ENCODE results near the gene KLHDC9.

KLHDC9 gene

DNA sequence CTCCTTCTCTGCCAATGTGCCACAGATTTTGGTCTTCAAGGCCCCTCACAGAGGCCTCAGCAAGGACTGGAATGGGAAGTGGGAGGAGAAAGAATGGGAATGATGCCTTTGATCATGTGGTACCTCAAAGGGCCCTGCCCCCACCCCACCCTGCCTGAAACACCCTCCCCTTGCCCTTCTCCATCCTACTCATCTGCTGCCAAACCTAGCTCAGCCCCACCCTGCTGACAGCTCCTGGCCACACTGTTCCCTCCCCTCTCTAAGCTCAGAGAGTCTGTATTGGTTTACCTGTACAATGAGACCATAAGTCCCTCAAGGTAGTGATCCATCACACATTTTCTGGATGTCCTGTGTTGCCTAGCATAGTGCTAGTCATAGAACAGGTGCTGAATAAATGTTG is 21.8 kb upstream of the KLHDC9 start:
- in situ Hi-C loops (cut with HindIII; ENCODE audit: low sequenced_read_pairs), result no loop called here
- TF ChIP-seq, protein P1, sequence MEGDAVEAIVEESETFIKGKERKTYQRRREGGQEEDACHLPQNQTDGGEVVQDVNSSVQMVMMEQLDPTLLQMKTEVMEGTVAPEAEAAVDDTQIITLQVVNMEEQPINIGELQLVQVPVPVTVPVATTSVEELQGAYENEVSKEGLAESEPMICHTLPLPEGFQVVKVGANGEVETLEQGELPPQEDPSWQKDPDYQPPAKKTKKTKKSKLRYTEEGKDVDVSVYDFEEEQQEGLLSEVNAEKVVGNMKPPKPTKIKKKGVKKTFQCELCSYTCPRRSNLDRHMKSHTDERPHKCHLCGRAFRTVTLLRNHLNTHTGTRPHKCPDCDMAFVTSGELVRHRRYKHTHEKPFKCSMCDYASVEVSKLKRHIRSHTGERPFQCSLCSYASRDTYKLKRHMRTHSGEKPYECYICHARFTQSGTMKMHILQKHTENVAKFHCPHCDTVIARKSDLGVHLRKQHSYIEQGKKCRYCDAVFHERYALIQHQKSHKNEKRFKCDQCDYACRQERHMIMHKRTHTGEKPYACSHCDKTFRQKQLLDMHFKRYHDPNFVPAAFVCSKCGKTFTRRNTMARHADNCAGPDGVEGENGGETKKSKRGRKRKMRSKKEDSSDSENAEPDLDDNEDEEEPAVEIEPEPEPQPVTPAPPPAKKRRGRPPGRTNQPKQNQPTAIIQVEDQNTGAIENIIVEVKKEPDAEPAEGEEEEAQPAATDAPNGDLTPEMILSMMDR (IDR thresholded peaks at IDR 0.05; ENCODE audit: low read depth, low read length), result no peak
- no peak overlapping the region for H3K4me3 ChIP-seq (ENCODE audit: low read depth, low read length)
- DNase-seq (ENCODE audit: low read depth, low spot score), result no peak

DNA sequence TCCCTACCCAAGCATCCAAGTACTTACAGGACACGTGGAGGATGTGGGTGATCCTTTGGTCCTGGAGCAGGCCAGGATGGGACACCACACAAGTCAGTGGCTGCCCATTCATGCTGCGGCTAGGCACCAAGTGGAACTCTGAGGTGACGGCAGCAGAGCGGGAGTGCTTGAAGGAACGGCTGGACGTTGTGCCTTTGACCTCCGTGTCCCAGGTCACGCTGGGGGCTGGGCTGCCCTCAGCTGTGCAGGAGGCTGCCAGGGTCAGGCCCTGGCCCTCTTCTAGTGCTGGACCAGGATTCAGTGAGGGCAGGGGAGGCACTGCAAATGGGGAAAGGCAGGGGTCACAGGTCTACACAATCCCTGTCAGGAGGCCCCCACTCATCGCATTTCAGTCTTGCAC is 20.7 kb upstream of the KLHDC9 start:
- no peak overlapping the region for H3K4me3 ChIP-seq (ENCODE audit: low read depth, low read length)
- TF ChIP-seq, protein P1 (IDR thresholded peaks at IDR 0.05; ENCODE audit: low read depth, low read length), result no peak
- DNase-seq (ENCODE audit: low read depth, low spot score), result no peak
- in situ Hi-C loops (cut with HindIII; ENCODE audit: low sequenced_read_pairs), result no loop called here

DNA sequence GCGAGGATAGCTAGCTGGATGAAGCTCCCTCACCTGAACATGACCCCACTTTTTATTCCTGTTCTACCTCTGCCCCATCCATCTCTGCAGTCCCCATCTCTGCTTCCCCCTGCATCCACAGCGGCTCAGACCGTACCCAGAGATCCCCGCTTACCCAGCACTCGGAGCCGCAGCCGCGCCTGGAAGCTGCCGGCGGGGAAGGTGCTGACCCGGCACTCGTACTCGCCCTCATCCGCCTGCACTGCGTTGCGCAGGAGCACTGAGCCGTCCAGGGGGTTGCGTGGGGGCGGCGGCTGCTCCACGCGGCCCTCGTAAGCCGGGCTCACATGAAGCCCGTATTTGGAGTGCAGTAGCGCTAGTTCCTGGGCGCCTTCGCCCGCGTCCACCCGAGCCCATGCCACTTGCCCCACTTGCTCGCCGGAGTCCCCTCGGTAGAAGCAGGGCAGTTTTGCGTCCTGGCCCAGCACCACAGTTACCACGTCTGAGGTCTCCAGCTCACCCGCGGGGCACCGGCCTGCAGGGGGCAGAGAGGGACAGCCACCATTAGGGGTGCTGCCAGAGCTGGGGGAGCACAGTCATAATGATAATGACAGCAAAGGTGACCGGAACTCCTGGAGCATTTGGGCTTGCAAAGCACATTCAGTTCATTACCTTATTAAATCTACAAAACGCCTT is 18.6 kb upstream of the KLHDC9 start:
- H3K4me3 ChIP-seq (ENCODE audit: low read depth, low read length), result no peak overlapping the region
- in situ Hi-C loops (cut with HindIII; ENCODE audit: low sequenced_read_pairs), result no loop called here
- TF ChIP-seq, protein P1 (IDR thresholded peaks at IDR 0.05; ENCODE audit: low read depth, low read length), result no peak
- DNase-seq (ENCODE audit: low read depth, low spot score), result no peak

DNA sequence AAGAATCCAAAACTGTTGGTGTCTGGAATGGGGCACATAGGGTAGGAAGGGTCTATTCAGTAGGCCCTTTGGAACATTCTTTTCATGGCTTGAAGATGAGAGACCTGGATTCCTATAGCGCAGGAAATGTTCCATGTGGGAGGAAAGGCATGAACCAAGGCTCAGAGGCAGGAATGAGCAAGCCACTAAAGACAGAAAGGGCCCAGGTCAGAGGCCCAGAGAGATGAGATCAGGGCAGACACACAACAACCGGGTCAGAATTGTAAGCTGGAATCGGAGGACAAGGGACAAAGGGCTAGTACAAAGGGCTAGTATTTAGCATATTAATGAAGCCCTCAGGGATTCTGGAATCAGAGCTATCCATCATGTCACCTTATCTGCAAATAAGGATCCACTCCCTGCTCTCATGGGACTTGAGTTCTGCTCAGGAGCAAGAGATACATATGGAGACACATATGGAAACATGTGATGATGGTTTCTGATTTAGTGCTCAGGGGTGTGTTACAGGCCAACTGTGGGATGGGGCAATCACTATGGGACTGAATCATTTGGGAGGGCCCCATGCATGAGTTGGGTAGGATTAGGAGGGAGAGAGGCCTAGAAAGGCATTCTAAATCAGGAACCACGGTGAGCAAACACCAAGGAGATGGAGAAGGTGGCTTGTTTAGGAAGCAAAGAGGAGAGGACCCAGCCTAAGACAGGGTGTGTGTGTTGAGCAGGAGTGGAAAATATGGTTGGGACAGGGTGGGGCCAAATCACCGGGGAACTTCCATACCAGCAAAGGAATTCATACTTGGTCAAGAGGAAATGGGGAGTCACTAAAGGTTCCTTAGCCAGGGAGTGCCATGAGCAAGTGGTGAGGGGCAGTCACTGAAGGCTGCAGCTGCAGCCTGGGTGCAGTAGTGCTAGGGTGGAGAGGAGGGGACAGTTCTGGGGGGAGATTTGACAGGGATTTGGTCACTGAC is 17.4 kb upstream of the KLHDC9 start:
- in situ Hi-C loops (cut with HindIII; ENCODE audit: low sequenced_read_pairs), result no loop called here
- TF ChIP-seq, protein P1 (IDR thresholded peaks at IDR 0.05; ENCODE audit: low read depth, low read length), result no peak
- no peak for DNase-seq (ENCODE audit: low read depth, low spot score)
- no peak overlapping the region for H3K4me3 ChIP-seq (ENCODE audit: low read depth, low read length)

DNA sequence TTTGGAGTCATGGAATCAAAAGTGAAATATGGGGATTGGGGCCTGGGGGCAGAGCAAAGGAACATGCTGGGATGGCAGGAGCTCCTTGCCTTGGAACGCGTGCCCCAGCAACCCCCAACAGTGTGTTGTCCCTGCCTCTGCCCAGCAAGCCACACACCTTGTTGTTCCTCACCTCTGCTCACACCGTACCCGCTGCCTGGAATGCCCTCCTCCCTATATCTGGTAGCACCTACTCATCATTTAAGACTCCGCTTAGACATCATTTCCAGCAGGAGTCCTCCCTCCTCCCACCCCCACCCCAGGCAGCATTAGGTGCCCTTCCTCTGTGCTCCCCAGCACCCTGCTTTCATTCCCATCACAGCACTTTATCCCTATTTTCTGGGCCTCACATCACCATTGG is 16.6 kb upstream of the KLHDC9 start:
- H3K4me3 ChIP-seq (ENCODE audit: low read depth, low read length), result no peak overlapping the region
- TF ChIP-seq, protein P1 (IDR thresholded peaks at IDR 0.05; ENCODE audit: low read depth, low read length), result no peak
- in situ Hi-C loops (cut with HindIII; ENCODE audit: low sequenced_read_pairs), result no loop called here
- DNase-seq (ENCODE audit: low read depth, low spot score), result no peak

DNA sequence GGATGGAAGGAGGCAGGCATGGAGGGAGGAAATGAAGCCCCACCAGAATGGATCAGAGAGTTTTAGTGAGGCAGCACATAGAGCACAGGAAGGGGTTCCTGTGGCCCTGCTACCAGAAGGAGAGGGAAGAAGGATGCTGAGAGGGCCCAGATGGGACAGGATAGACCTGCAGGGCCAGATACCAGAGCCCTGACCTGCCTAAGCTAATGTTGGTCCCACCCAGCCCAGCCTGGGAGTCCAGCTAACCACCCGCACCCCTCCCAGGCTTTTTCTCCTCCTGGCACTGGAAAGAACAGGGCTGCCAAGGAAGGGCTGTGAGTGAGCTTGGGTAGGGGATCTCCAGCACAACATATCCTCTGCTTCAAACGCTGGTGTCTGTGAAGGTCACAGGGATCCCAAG is 15.7 kb upstream of the KLHDC9 start:
- TF ChIP-seq, protein P1 (IDR thresholded peaks at IDR 0.05; ENCODE audit: low read depth, low read length), result no peak
- in situ Hi-C loops (cut with HindIII; ENCODE audit: low sequenced_read_pairs), result no loop called here
- H3K4me3 ChIP-seq (ENCODE audit: low read depth, low read length), result no peak overlapping the region
- no peak for DNase-seq (ENCODE audit: low read depth, low spot score)

Measured in astrocyte of the spinal cord (primary cell).